NCI-H2107 treated with DMSO at 0.1 percent for 48 hours (cell line): Measurements from ENCODE around the gene MRAP.

Experiments
- DNase-seq: peaks from one replicate; lab custom pipeline; 2025; ENCODE audit not compliant: unreplicated experiment; lab: John Stamatoyannopoulos, UW

The MRAP gene

DNA sequence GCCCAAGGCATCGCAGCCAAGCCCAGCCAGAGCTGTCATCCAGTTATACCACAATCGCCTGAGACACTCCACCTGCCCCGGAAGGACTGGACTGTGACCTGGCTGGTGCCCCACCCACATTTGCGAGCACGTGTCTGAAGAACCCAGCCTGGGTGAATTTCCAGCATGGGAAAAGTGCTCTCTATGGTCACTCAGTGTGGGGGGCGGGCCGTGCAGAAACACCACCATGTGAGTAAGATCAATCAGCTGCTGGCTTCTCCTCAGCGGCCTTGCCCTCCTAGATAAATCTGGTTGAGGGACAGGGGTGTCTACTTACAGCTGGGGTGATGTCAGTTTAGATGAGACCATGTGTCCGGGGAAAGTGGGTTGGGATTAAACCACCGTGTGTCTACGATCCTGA lies 49.3 kb downstream of the MRAP start:
- DNase-seq, result no peak

GRCh38 chr21:32348604-32349332 lies 50.1 kb downstream of the MRAP start:
- no peak for DNase-seq

- no peak for DNase-seq
These were observed 50.8 kb downstream of the MRAP start for GRCh38 chr21:32349333-32349944.

- DNase-seq, result no peak
These were observed 51.7 kb downstream of the MRAP start for GRCh38 chr21:32350211-32350980.

- no peak for DNase-seq
These were observed 52.3 kb downstream of the MRAP start for GRCh38 chr21:32350981-32351380.

DNA sequence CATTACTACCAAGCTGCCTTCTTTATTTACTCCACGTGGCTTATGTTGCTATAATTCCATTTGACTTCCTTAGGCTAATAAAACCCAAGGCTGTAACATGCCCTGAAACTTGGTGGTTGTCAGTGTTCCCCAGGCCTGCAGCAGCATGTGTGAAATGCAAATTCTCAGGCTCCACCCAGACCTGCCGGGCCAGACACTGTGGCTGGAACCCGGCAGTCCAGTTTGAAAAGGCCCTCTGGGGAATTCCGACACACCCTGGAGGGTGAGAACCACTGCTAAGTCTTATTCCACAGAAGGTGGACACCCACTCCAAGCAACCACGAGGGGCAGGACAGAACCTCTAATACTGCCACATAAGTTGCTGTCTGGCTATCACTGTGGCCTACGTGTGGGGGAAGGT lies 52.8 kb downstream of the MRAP start:
- no peak for DNase-seq

GRCh38 chr21:32352526-32352925 lies 53.9 kb downstream of the MRAP start:
- no peak for DNase-seq

- DNase-seq, result no peak
These were observed 54.5 kb downstream of the MRAP start for GRCh38 chr21:32353002-32353711.

DNA sequence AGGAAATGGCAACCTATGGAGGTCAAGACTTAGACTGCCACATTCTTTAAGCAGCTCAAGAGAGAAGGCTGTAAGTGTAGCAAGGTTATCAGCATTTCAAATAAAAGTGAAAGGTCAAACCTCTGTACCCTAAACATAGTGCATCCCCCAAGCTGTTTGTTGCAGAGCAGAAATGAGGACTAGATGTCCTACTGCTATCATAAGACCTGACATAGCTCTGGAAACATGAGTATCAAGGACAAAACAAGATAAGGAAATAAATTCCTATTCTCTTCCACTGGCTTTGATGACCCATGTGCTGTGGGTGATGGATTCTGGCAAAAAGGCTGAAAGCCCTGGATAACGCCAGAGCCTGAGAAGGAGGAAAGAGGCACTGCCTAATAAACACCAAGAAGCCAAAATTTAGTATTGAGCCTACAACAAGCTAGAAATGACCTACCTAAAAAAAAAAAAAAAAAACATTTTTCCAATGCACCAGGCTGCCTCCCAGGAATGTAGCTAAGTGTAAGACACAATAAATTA lies 58.3 kb downstream of the MRAP start:
- DNase-seq, result no peak

- DNase-seq, result no peak
These were observed 61.1 kb downstream of the MRAP start for GRCh38 chr21:32359719-32360260.

GRCh38 chr21:32360401-32360975 lies 61.8 kb downstream of the MRAP start:
- DNase-seq, result no peak
